Breast epithelium (tissue), 4 donors: ENCODE data around the gene MACROD2. TPM values are rescaled to one million over a fixed set of nuclear protein-coding genes. Genes with fewer than 3 reads are reported as not detected.

Experiments used
- DNase-seq, 2 donors: peaks; one replicate each; pipeline ENCODE4 v3.0.0-alpha.2; 2019; ENCODE audit warnings: low spot score in 2 of 2
- H3K27ac ChIP-seq, 2 donors: fragments of 200-600 bp; sonication (generic) in 1 of 2; one replicate each; pipeline ENCODE4 v1.5.1; 2016 to 2019; ENCODE audit warnings: mild to moderate bottlenecking in 1 of 2
- H3K27me3 ChIP-seq, 2 donors: fragments of 200-600 bp; sonication (generic) in 1 of 2; one replicate each; pipeline versions ENCODE4 v1.5.1 to v1.6.0; 2017 to 2019; ENCODE audit warnings: control low read depth in 1 of 2, mild to moderate bottlenecking in 1 of 2
- H3K36me3 ChIP-seq: fragments of 200-600 bp; one replicate; pipeline ENCODE4 v1.5.1; 2019
- H3K4me1 ChIP-seq, 2 donors: fragments of 200-600 bp; sonication (generic); one replicate each; pipeline ENCODE4 v1.5.1; 2016 to 2019; ENCODE audit warnings: control low read depth in 1 of 2
- H3K4me3 ChIP-seq, 3 donors: fragments of 200-600 bp; sonication (generic); 1 replicate in 2 of 3; 2 replicates in 1 of 3; pipeline ENCODE4 v1.5.1; 2016 to 2019; ENCODE audit warnings: mild to moderate bottlenecking in 3 of 3, moderate library complexity in 2 of 3
- H3K9me3 ChIP-seq, 2 donors: fragments of 200-600 bp; sonication (generic) in 1 of 2; one replicate each; pipeline ENCODE4 v1.5.1; 2016 to 2019; ENCODE audit warnings: control low read depth in 1 of 2
- CTCF ChIP-seq, 3 donors: fragments of 450-650 bp; IDR thresholded peaks; one replicate each; pipeline ENCODE4 v1.5.1; 2016 to 2017; ENCODE audit warnings: antibody characterized with exemption in 3 of 3, mild to moderate bottlenecking in 3 of 3, moderate library complexity in 3 of 3
- POLR2A ChIP-seq: fragments of 450-650 bp; IDR thresholded peaks from one replicate; pipeline ENCODE4 v1.6.1; 2016; ENCODE audit warnings: antibody characterized with exemption, mild to moderate bottlenecking, moderate library complexity
- POLR2AphosphoS5 ChIP-seq, 3 donors: sonication (generic); formaldehyde crosslinking; IDR thresholded peaks; one replicate each; pipeline ENCODE4 v1.6.1; 2017; ENCODE audit warnings: antibody characterized with exemption in 3 of 3
- intact Hi-C: fragments of 100-400 bp; cut with DNase I; formaldehyde crosslinking; loops from one replicate; pipeline ENCODE4 v1.15.1; 2023; ENCODE audit warnings: low total_unique reads
- total RNA-seq, 3 donors: library from RNA; depleted of rRNA; stranded (reverse); fragments of >200 nt; gene quantifications; one replicate each; pipeline ENCODE4 v1.1.0, GENCODE V29; 2016

Gene MACROD2
- total RNA-seq, 3 donors from 2014 or later: 6.7 to 26.8 (median 8.8) TPM

GRCh38 chr20:14724468-14724867 is 729.2 kb downstream of the MACROD2 start:
- Histone ChIP-seq H3K9me3 (no peaks in the 10 kb centered on the region), H3K36me3 (no peaks in the 10 kb centered on the region), H3K4me1 (no peaks in the 10 kb centered on the region), H3K4me3 (no peak overlapping the region), H3K27me3 (no peaks in the 10 kb centered on the region), H3K27ac (no peak overlapping the region)
- no peak for TF ChIP-seq CTCF (IDR thresholded peaks at IDR 0.05)
- no peak for TF ChIP-seq POLR2AphosphoS5 (IDR thresholded peaks at IDR 0.05)
- no peak for TF ChIP-seq POLR2A
- no peak for DNase-seq
- intact Hi-C loops: no loop called here

GRCh38 chr20:14726591-14726990 is 731.3 kb downstream of the MACROD2 start:
- no peak for DNase-seq
- no peaks in the 10 kb centered on the region for H3K9me3 ChIP-seq
- intact Hi-C loops: no loop called here
- no peak for TF ChIP-seq POLR2A
- no peak for TF ChIP-seq POLR2AphosphoS5 (IDR thresholded peaks at IDR 0.05)
- TF ChIP-seq CTCF (IDR thresholded peaks at IDR 0.05): no peak
- H3K4me3 ChIP-seq: no peak overlapping the region
- H3K27me3 ChIP-seq: no peaks in the 10 kb centered on the region
- H3K4me1 ChIP-seq: no peaks in the 10 kb centered on the region
- H3K36me3 ChIP-seq: no peaks in the 10 kb centered on the region
- no peak overlapping the region for H3K27ac ChIP-seq

- TF ChIP-seq POLR2A: no peak
- TF ChIP-seq POLR2AphosphoS5 (IDR thresholded peaks at IDR 0.05): no peak
- TF ChIP-seq CTCF (IDR thresholded peaks at IDR 0.05): no peak
- no peak overlapping the region for H3K27ac ChIP-seq
Observed at GRCh38 chr20:14727485-14728150, 732.3 kb downstream of the MACROD2 start.

GRCh38 chr20:14729390-14729789 is 734.1 kb downstream of the MACROD2 start:
- no peaks in the 10 kb centered on the region for H3K27me3 ChIP-seq
- no peaks in the 10 kb centered on the region for H3K9me3 ChIP-seq
- no peak for DNase-seq
- H3K4me3 ChIP-seq: no peak overlapping the region
- intact Hi-C loops: no loop called here
- H3K36me3 ChIP-seq: no peaks in the 10 kb centered on the region
- no peak for TF ChIP-seq POLR2A
- no peak for TF ChIP-seq CTCF (IDR thresholded peaks at IDR 0.05)
- TF ChIP-seq POLR2AphosphoS5 (IDR thresholded peaks at IDR 0.05): no peak
- H3K27ac ChIP-seq: no peak overlapping the region
- no peaks in the 10 kb centered on the region for H3K4me1 ChIP-seq

More at GRCh38 chr20:14727485-14728150, 732.3 kb downstream of the MACROD2 start:
- no peaks in the 10 kb centered on the region for H3K4me1 ChIP-seq
- no peaks in the 10 kb centered on the region for H3K36me3 ChIP-seq
- H3K4me3 ChIP-seq: no peak overlapping the region
- intact Hi-C loops: no loop called here
- H3K27me3 ChIP-seq: no peaks in the 10 kb centered on the region
- H3K9me3 ChIP-seq: no peaks in the 10 kb centered on the region
- DNase-seq: no peak

GRCh38 chr20:14732343-14732742 is 737.0 kb downstream of the MACROD2 start:
- H3K4me3 ChIP-seq: no peak overlapping the region
- intact Hi-C loops: no loop called here
- H3K27me3 ChIP-seq: no peaks in the 10 kb centered on the region
- no peaks in the 10 kb centered on the region for H3K36me3 ChIP-seq
- no peak for TF ChIP-seq CTCF (IDR thresholded peaks at IDR 0.05)
- TF ChIP-seq POLR2A: no peak
- no peak for TF ChIP-seq POLR2AphosphoS5 (IDR thresholded peaks at IDR 0.05)
- no peak for DNase-seq
- H3K27ac ChIP-seq: no peak overlapping the region
- no peaks in the 10 kb centered on the region for H3K4me1 ChIP-seq
- no peaks in the 10 kb centered on the region for H3K9me3 ChIP-seq
